BLaER1 treated with 17β-estradiol and CSF1 and Interleukin-3, amounts not matched to agents 10 nM and 100 nM (cell line): ENCODE data around the gene TRMT61A.

Source experiments
- H3K27ac ChIP-seq, 11 experiments: shearing (Covaris generic); formaldehyde crosslinking; 2 replicates each; pipeline ENCODE4 v1.8.1; 2022
- H3K27me3 ChIP-seq, 11 experiments: shearing (Covaris generic); formaldehyde crosslinking; 2 replicates each; pipeline ENCODE4 v1.8.1; 2022
- H3K36me3 ChIP-seq, 11 experiments: shearing (Covaris generic); formaldehyde crosslinking; 2 replicates each; pipeline ENCODE4 v1.8.1; 2022
- H3K4me1 ChIP-seq, 10 experiments: shearing (Covaris generic); formaldehyde crosslinking; 2 replicates each; pipeline ENCODE4 v1.8.1; 2022
- H3K4me2 ChIP-seq, 11 experiments: shearing (Covaris generic); formaldehyde crosslinking; 2 replicates each; pipeline ENCODE4 v1.8.1; 2022
- H3K4me3 ChIP-seq, 10 experiments: shearing (Covaris generic); formaldehyde crosslinking; 2 replicates each; pipeline ENCODE4 v1.8.1; 2022
- H3K9ac ChIP-seq, 11 experiments: shearing (Covaris generic); formaldehyde crosslinking; 2 replicates each; pipeline ENCODE4 v1.8.1; 2022
- H3K9me3 ChIP-seq, 11 experiments: shearing (Covaris generic); formaldehyde crosslinking; replicated peaks in 1 of 11; 2 replicates each; pipeline ENCODE4 v1.8.1; 2022
- H4K20me1 ChIP-seq, 11 experiments: shearing (Covaris generic); formaldehyde crosslinking; 2 replicates each; pipeline ENCODE4 v1.8.1; 2022
- Cebpa-rat ChIP-seq, 11 experiments: shearing (Covaris generic); IDR thresholded peaks; 2 replicates each; pipeline ENCODE4 v1.8.1; 2022

TRMT61A gene

DNA sequence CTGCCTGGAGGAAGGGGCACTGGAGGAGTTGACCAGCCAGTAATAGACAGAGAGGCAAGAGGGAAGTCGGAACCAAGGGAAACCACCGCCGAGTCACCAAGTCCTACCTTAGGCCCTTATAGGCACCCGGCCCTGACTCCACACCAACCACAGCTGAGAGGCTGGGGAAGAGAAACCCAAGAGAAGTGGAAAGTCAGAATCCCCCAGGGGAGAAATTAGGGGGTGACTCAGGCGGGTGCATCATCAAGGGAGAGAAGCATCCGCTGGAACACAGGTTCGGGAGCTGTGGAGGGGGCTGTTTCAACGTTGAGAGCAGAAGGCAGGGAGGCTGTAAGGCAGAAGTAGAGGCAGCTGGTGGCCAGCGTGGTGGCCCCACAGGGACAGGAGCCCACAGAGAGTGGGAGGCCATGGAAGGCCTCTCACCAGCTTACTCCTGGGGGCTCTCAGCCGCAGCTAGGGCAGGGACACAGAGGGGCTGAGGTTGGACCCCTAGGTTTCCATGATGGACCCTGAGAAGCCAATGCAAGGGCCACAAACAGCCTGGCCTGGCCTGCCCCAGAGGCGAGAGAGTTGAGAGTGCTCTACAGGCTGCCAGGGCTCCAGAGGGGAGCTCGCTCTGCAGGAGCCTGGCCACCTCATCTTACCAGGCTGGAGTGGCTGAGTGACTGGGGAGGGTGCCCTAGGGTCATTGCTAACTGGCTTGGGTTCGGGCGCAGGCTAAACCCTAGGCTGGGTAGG lies 1.4 kb upstream of the TRMT61A start:
- Histone ChIP-seq H3K4me3 (peak overlapping the region in 9 of 10 experiments; percentile 6 to 100 (median 97); a peak in 12 of 20 replicates), H3K9me3 (0 out of 22 replicates have a peak, but pooled peaks cover 0 to 9% (median 0%) of the 10 kb centered on the region in 11 experiments), H3K36me3 (peaks cover 0 to 28% (median 26%) of the 10 kb centered on the region in 11 experiments; a peak in 20 of 22 replicates), H3K27ac (peak overlapping the region; percentile 56 to 93 (median 86); a peak in 19 of 22 replicates), H3K4me2 (peak overlapping the region; percentile 87 to 99 (median 98)), H3K27me3 (peaks cover 17 to 33% (median 24%) of the 10 kb centered on the region in 11 experiments), H3K4me1 (peaks cover 50 to 65% (median 55%) of the 10 kb centered on the region in 10 experiments), H3K9ac (peak overlapping the region; percentile 14 to 98 (median 89); a peak in 18 of 22 replicates), H4K20me1 (peaks cover 5 to 70% (median 34%) of the 10 kb centered on the region in 11 experiments; a peak in 20 of 22 replicates)
- no peak for TF ChIP-seq Cebpa-rat (IDR thresholded peaks at IDR 0.05)

DNA sequence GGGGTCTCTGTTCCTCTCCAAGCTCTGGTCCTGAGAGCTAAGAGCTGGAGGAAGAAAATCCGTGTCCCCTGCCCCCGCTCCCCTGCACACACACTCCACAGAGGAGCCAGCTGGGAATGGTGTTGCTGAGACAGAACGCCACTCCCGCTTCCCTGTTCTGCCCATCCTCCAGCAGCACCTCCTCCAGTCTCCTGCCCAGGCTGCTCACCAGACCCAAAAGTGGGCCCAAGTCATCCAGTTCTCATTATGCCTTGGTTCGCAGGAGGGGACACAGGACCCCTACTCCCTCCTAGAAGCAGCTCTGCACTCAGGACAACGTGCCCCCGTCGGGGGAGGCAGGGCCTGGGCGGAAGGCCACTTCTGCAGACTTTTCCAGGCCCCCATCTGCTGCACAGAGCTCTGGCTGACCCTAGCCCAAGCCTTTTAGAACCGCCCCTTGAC lies 830 bp upstream of the TRMT61A start:
- peak overlapping the region; percentile 87 to 99 (median 98) for H3K4me2 ChIP-seq
- H3K36me3 ChIP-seq = peaks cover 0 to 33% (median 32%) of the 10 kb centered on the region in 11 experiments; a peak in 20 of 22 replicates
- 0 out of 22 replicates have a peak, but pooled peaks cover 0 to 4% (median 0%) of the 10 kb centered on the region in 11 experiments for H3K9me3 ChIP-seq
- peak overlapping the region; percentile 71 to 97 (median 86); a peak in 21 of 22 replicates for H3K27ac ChIP-seq
- peaks cover 12 to 27% (median 18%) of the 10 kb centered on the region in 11 experiments for H3K27me3 ChIP-seq
- peak overlapping the region; percentile 80 to 98 (median 89) for H3K9ac ChIP-seq
- no peak for TF ChIP-seq Cebpa-rat (IDR thresholded peaks at IDR 0.05)
- H3K4me3 ChIP-seq = peak overlapping the region; percentile 86 to 100 (median 98)
- H4K20me1 ChIP-seq = peaks cover 5 to 70% (median 39%) of the 10 kb centered on the region in 11 experiments; a peak in 20 of 22 replicates
- peaks cover 49 to 70% (median 53%) of the 10 kb centered on the region in 10 experiments for H3K4me1 ChIP-seq

DNA sequence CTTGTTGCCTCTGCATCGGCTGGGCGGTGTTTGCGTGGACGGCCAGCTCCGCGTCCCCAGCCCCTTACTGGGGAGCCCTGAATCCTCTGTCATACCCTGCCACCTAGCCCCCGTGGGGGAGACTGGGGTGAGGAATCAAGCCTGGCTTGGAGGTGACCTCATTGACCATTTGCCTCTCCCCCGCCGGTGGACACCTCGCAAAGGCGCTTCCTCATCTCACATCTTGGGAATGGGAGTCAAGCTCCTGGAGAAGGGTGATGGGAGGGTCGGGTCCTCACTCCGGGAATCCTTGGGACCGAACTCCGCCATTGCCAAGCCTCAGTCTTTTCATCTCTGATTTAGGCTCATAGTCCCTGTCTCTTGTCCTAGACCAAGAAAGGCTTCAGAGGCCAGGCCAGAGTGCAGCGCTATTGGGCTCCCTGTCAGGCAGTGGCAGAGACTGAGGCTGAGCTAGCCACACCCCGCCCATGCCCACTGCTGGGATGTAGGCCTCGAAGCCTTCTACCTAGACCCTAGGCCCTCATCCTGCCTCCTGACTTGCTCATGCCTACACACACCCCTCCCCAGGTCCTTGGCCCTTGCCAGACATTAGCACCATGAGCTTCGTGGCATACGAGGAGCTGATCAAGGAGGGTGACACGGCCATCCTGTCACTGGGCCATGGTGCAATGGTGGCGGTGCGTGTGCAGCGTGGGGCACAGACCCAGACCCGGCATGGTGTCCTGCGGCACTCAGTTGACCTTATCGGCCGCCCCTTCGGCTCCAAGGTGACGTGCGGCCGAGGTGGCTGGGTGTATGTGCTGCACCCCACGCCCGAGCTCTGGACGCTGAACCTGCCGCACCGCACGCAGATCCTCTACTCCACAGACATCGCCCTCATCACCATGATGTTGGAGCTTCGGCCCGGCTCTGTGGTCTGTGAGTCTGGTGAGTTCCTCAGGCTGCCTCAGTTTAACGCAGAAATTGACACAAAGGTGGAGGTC lies 678 bp downstream of the TRMT61A start:
- Histone ChIP-seq H3K9ac (peak overlapping the region; percentile 80 to 98 (median 89)), H3K4me1 (peaks cover 48 to 80% (median 53%) of the 10 kb centered on the region in 10 experiments), H3K36me3 (peaks cover 5 to 48% (median 47%) of the 10 kb centered on the region in 11 experiments; a peak in 21 of 22 replicates), H3K9me3 (no peaks in the 10 kb centered on the region), H3K27ac (peak overlapping the region; percentile 58 to 97 (median 86); a peak in 21 of 22 replicates), H3K4me2 (peak overlapping the region; percentile 91 to 99 (median 97)), H3K4me3 (peak overlapping the region; percentile 86 to 100 (median 98)), H3K27me3 (peaks cover 0 to 12% (median 3%) of the 10 kb centered on the region in 11 experiments; a peak in 14 of 22 replicates), H4K20me1 (peaks cover 5 to 72% (median 53%) of the 10 kb centered on the region in 11 experiments; a peak in 20 of 22 replicates)
- TF ChIP-seq Cebpa-rat (IDR thresholded peaks at IDR 0.05) = no peak

DNA sequence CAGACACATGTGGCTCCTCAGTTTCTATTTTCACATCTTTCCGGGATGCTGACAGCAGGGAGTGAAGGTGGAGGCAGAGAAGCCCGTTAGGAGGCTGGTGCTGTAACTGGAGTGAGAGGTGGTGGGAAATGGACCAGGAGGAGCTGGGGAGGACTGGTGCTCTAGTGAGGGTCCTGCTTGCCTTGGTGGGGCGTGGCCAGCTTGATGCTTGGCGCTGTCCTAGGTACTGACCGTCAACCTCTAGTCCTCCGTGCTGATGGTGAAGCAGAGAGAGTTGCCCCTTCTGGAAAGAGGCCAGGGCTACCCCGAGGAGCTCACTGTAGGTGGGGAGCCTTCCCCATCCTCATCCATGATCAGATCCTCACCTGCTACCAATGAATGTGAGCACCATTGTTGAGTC lies 1.4 kb downstream of the TRMT61A start:
- H3K9me3 ChIP-seq = no peaks in the 10 kb centered on the region
- TF ChIP-seq Cebpa-rat (IDR thresholded peaks at IDR 0.05) = no peak
- 0 out of 22 replicates have a peak overlapping the region, but pooled peaks of 1 of the 11 experiments have one; percentile 92 for H3K27ac ChIP-seq
- peak overlapping the region in 9 of 10 experiments; percentile 86 to 100 (median 99); a peak in 17 of 20 replicates for H3K4me3 ChIP-seq
- H3K36me3 ChIP-seq = peaks cover 11 to 56% (median 54%) of the 10 kb centered on the region in 11 experiments; a peak in 21 of 22 replicates
- H3K4me1 ChIP-seq = peaks cover 48 to 80% (median 53%) of the 10 kb centered on the region in 10 experiments
- H4K20me1 ChIP-seq = peaks cover 5 to 74% (median 61%) of the 10 kb centered on the region in 11 experiments; a peak in 20 of 22 replicates
- peaks cover 0 to 9% (median 0%) of the 10 kb centered on the region in 11 experiments; a peak in 1 of 22 replicates for H3K27me3 ChIP-seq
- peak overlapping the region; percentile 91 to 99 (median 97) for H3K4me2 ChIP-seq
- H3K9ac ChIP-seq = peak overlapping the region in 10 of 11 experiments; percentile 84 to 98 (median 89); a peak in 15 of 22 replicates

DNA sequence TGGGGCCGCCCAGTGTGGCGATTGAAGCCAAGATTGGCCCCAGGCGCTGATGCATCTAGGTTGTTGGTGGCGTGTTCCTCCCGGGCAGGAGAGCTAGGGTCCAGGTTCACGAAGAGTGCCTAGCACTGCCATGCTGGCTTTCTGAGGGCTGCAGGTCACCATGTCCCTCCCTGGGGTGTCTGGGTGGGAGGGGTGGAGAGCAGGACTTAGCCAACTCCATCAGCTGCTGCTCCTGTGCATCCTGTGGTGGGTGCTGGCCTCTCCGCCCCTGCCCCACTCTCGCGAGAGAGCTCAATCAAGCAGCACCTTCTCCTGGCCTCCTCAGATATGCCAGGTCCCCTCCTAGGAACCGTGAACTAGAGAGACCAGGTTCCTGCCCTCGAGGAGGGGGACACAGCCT lies 1.8 kb downstream of the TRMT61A start:
- H3K9me3 ChIP-seq = no peaks in the 10 kb centered on the region
- H3K4me1 ChIP-seq = peaks cover 48 to 77% (median 52%) of the 10 kb centered on the region in 10 experiments
- H3K36me3 ChIP-seq = peaks cover 14 to 60% (median 58%) of the 10 kb centered on the region in 11 experiments; a peak in 21 of 22 replicates
- peak overlapping the region; percentile 91 to 99 (median 97); a peak in 21 of 22 replicates for H3K4me2 ChIP-seq
- H3K4me3 ChIP-seq = peak overlapping the region in 5 of 10 experiments; percentile 11 to 100 (median 97); a peak in 6 of 20 replicates
- peaks cover 5 to 76% (median 65%) of the 10 kb centered on the region in 11 experiments; a peak in 20 of 22 replicates for H4K20me1 ChIP-seq
- peaks cover 0 to 7% (median 0%) of the 10 kb centered on the region in 11 experiments; a peak in 1 of 22 replicates for H3K27me3 ChIP-seq
- peak overlapping the region in 4 of 11 experiments; percentile 89 to 96 (median 94); a peak in 2 of 22 replicates for H3K9ac ChIP-seq
- H3K27ac ChIP-seq = no peak overlapping the region
- no peak for TF ChIP-seq Cebpa-rat (IDR thresholded peaks at IDR 0.05)

DNA sequence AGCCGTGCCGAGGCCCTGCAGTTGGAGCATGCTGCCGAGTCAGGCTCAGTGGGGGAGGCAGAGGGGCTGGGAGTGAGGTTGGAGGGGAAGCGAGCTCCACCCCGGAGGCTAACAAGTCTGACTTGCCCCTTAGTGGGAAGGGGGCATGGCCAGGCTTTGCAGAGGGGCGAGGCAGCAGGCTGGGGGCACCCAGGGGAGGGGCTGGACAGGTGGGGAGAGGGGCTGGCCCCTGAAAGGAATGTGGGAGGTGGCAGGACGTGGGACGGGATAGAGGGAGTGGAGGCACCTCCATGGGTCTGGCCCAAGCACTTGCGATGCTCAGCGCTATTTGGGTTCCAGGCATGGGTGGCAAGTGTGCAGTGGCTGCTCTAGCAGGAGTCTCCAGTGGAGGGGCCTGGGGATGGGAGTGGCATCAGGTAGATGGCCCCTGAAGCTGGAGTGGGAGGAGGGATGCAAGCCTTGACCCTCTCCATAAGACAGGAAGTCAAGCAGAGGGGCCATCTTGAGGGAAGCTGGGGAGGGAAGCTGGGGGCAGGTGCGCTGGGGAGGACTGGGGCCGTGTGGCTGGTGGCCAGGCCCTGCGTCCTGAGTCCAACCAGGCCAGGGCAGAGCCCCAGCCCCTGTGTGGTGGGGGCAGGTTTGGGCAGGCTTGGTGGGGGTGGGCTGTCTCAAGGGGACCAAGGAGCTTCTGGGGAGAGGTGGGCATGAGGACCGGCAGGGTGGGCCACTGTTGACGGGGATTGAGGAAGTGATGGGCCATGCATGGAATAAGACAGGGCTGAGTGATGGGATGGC lies 2.6 kb downstream of the TRMT61A start:
- no peaks in the 10 kb centered on the region for H3K27me3 ChIP-seq
- H3K4me1 ChIP-seq = peaks cover 41 to 69% (median 44%) of the 10 kb centered on the region in 10 experiments
- H3K4me3 ChIP-seq = peak overlapping the region in 1 of 10 experiments; percentile 11; a peak in 1 of 20 replicates
- no peak for TF ChIP-seq Cebpa-rat (IDR thresholded peaks at IDR 0.05)
- peak overlapping the region in 9 of 11 experiments; percentile 10 to 99 (median 97); a peak in 9 of 22 replicates for H3K4me2 ChIP-seq
- H3K36me3 ChIP-seq = peaks cover 14 to 68% (median 60%) of the 10 kb centered on the region in 11 experiments; a peak in 21 of 22 replicates
- peaks cover 0 to 76% (median 71%) of the 10 kb centered on the region in 11 experiments; a peak in 20 of 22 replicates for H4K20me1 ChIP-seq
- peak overlapping the region in 1 of 11 experiments; percentile 5; a peak in 1 of 22 replicates for H3K9ac ChIP-seq
- no peaks in the 10 kb centered on the region for H3K9me3 ChIP-seq
- no peak overlapping the region for H3K27ac ChIP-seq
